LoVo (cell line): ENCODE measurements around the gene ARL3.
"Not testable (repeated sequence)": the region's sequence is repeated elsewhere in the genome, so short reads cannot be mapped to it uniquely, and the experiment has no call there.

Experiments
- DNase-seq: peaks from one replicate; pipeline ENCODE4 v3.0.0-alpha.2; 2016; ENCODE audit warnings: low spot score

Gene ARL3

GRCh38 chr10:102713814-102714620 lies at the start of gene ARL3:
TSS of gene ARL3 (minus strand) at chr10:102714397. CDS start at chr10:102714275, 122 bp downstream.
- peak; percentile 98 for DNase-seq

- no peak for DNase-seq
Observed at GRCh38 chr10:102763037-102763607, 48.9 kb upstream of the ARL3 start.

- DNase-seq: no peak
Observed at GRCh38 chr10:102762401-102763015, 48.3 kb upstream of the ARL3 start.

- no peak for DNase-seq
Observed at GRCh38 chr10:102761981-102762380, 47.8 kb upstream of the ARL3 start.

- no peak for DNase-seq
Observed at GRCh38 chr10:102759497-102760210, 45.5 kb upstream of the ARL3 start.

GRCh38 chr10:102758933-102759262 lies 44.7 kb upstream of the ARL3 start:
- not testable (repeated sequence) for DNase-seq

- DNase-seq: no peak
Observed at GRCh38 chr10:102758240-102758932, 44.2 kb upstream of the ARL3 start.

- no peak for DNase-seq
Observed at GRCh38 chr10:102757323-102757722, 43.1 kb upstream of the ARL3 start.

GRCh38 chr10:102753718-102754117 lies 39.5 kb upstream of the ARL3 start:
- no peak for DNase-seq

- DNase-seq: no peak
Observed at GRCh38 chr10:102752934-102753664, 38.9 kb upstream of the ARL3 start.

GRCh38 chr10:102752266-102752930 lies 38.2 kb upstream of the ARL3 start:
- DNase-seq: no peak

GRCh38 chr10:102745157-102745556 lies 31.0 kb upstream of the ARL3 start:
- no peak for DNase-seq

GRCh38 chr10:102744374-102745051 lies 30.3 kb upstream of the ARL3 start:
- DNase-seq: no peak

GRCh38 chr10:102743588-102744373 lies 29.6 kb upstream of the ARL3 start, which contains the start of gene WBP1L:
TSS of gene WBP1L (plus strand) at chr10:102743948. CDS start at chr10:102744054, 106 bp downstream.
- peak; percentile 99 for DNase-seq

- no peak for DNase-seq
Observed at GRCh38 chr10:102743078-102743587, 28.9 kb upstream of the ARL3 start.

GRCh38 chr10:102742313-102742712 lies 28.1 kb upstream of the ARL3 start:
- DNase-seq: not testable (repeated sequence)

- no peak for DNase-seq
Observed at GRCh38 chr10:102741726-102742237, 27.6 kb upstream of the ARL3 start.

- no peak for DNase-seq
Observed at GRCh38 chr10:102740229-102740628, 26.0 kb upstream of the ARL3 start.

- no peak for DNase-seq
Observed at GRCh38 chr10:102738692-102739121, 24.5 kb upstream of the ARL3 start.
